IMR-90 (cell line): Measurements from ENCODE around the gene FRMD6. TPM values are rescaled to one million over a fixed set of nuclear protein-coding genes. Genes with fewer than 3 reads are reported as not detected.

Experiments used
- ATAC-seq: fragments of 200-7000 bp; cut with Tn5 transposase; 2 replicates; pipeline ENCODE4 v1.9.1; 2020; ENCODE audit warnings: low read depth, mild to moderate bottlenecking, moderate library complexity
- BruUV-seq: library from RNA; stranded (reverse); fragments of 400-500 nt; replicated peaks from 2 replicates; lab custom pipeline; 2021; lab: Mats Ljungman, UMichigan
- CTCF ChIA-PET: fragments of 300-600 bp; formaldehyde crosslinking; extraction: SDS; loops from one replicate; lab custom pipeline; 2021; ENCODE audit warnings: antibody characterized with exemption; lab: Yijun Ruan, JAX
- POLR2A ChIA-PET: fragments of 300-600 bp; sonication (Branson Sonifier 250); formaldehyde crosslinking; loops from one replicate; lab custom pipeline; 2022; ENCODE audit warnings: antibody characterized with exemption; ENCODE audit not compliant: unreplicated experiment; lab: Charles Lee
- DNase-seq: peaks from one replicate; pipeline ENCODE4 v3.0.0; 2013
- H2AFZ ChIP-seq: replicated peaks from 2 replicates; pipeline ENCODE3; 2013; ENCODE audit warnings: low read length, mild to moderate bottlenecking; ENCODE audit not compliant: poor library complexity
- H2AK5ac ChIP-seq: 2 replicates; pipeline ENCODE4 v1.6.1; 2013; ENCODE audit warnings: low read depth, low read length, inconsistent platforms
- H2AK9ac ChIP-seq: replicated peaks from 2 replicates; pipeline ENCODE3; 2013; ENCODE audit warnings: mild to moderate bottlenecking, low read depth, low read length, moderate library complexity; ENCODE audit not compliant: poor library complexity
- H2BK120ac ChIP-seq: 2 replicates; pipeline ENCODE4 v1.6.1; 2013; ENCODE audit warnings: low read depth, low read length, inconsistent platforms
- H2BK15ac ChIP-seq: 3 replicates; pipeline ENCODE4 v1.6.1; 2013; ENCODE audit warnings: low read depth, low read length, inconsistent platforms
- H2BK20ac ChIP-seq: 2 replicates; pipeline ENCODE4 v1.6.1; 2013; ENCODE audit warnings: low read depth, mild to moderate bottlenecking, inconsistent platforms, low read length, moderate library complexity
- H2BK5ac ChIP-seq: 2 replicates; pipeline ENCODE4 v1.6.1; 2013; ENCODE audit warnings: mild to moderate bottlenecking, low read depth, low read length, inconsistent platforms; ENCODE audit not compliant: poor library complexity, severe bottlenecking
- H3K14ac ChIP-seq: replicated peaks from 2 replicates; pipeline ENCODE4 v1.6.1; 2013; ENCODE audit warnings: low read depth, low read length, inconsistent platforms
- H3K18ac ChIP-seq: 2 replicates; pipeline ENCODE4 v1.6.1; 2013; ENCODE audit warnings: low read depth, low read length, control low read depth
- H3K23ac ChIP-seq: 2 replicates; pipeline ENCODE4 v1.6.1; 2013; ENCODE audit warnings: low read depth, low read length, inconsistent platforms
- H3K27ac ChIP-seq: 2 replicates; pipeline ENCODE4 v1.5.1; 2013; ENCODE audit warnings: mild to moderate bottlenecking, control low read depth, low read length; ENCODE audit not compliant: insufficient read depth
- H3K27me3 ChIP-seq: 2 replicates; pipeline ENCODE4 v1.6.1; 2013; ENCODE audit warnings: low read length; ENCODE audit not compliant: control insufficient read depth, insufficient read depth
- H3K36me3 ChIP-seq: 2 replicates; pipeline ENCODE4 v1.6.1; 2013; ENCODE audit warnings: low read length, mixed read lengths; ENCODE audit not compliant: control insufficient read depth, insufficient read depth
- H3K4ac ChIP-seq: 2 replicates; pipeline ENCODE4 v1.6.1; 2013; ENCODE audit warnings: low read depth, low read length, inconsistent platforms
- H3K4me1 ChIP-seq: 2 replicates; pipeline ENCODE4 v1.6.1; 2013; ENCODE audit warnings: low read length, mixed read lengths; ENCODE audit not compliant: control insufficient read depth, insufficient read depth
- H3K4me2 ChIP-seq: 2 replicates; pipeline ENCODE4 v1.6.1; 2013; ENCODE audit warnings: low read depth, mild to moderate bottlenecking, control low read depth, low read length, moderate library complexity
- H3K4me3 ChIP-seq: 2 replicates; pipeline ENCODE4 v1.5.1; 2013; ENCODE audit warnings: low read depth, mild to moderate bottlenecking, control low read depth, low read length, moderate library complexity; ENCODE audit not compliant: insufficient read depth
- H3K56ac ChIP-seq: 2 replicates; pipeline ENCODE4 v1.6.1; 2013; ENCODE audit warnings: low read length, inconsistent platforms; ENCODE audit not compliant: insufficient read depth; ENCODE audit errors: extremely low read depth
- H3K79me1 ChIP-seq, 2 experiments: 2 replicates each; pipeline ENCODE4 v1.6.1; 2013; ENCODE audit warnings: low read length in 2 of 2, inconsistent platforms in 1 of 2, low read depth in 1 of 2
- H3K9ac ChIP-seq: 2 replicates; pipeline ENCODE4 v1.6.1; 2013; ENCODE audit warnings: low read depth, low read length, control low read depth
- H3K9me1 ChIP-seq: 2 replicates; pipeline ENCODE4 v1.6.1; 2013; ENCODE audit warnings: low read length, inconsistent platforms; ENCODE audit not compliant: insufficient read depth
- H3K9me3 ChIP-seq: 2 replicates; pipeline ENCODE4 v1.6.1; 2013; ENCODE audit warnings: low read length; ENCODE audit not compliant: control insufficient read depth, insufficient read depth
- H4K20me1 ChIP-seq: 2 replicates; pipeline ENCODE4 v1.6.1; 2013; ENCODE audit warnings: low read length, inconsistent platforms; ENCODE audit not compliant: insufficient read depth
- H4K5ac ChIP-seq: 2 replicates; pipeline ENCODE4 v1.6.1; 2013; ENCODE audit warnings: mild to moderate bottlenecking, low read depth, low read length, control low read depth
- H4K8ac ChIP-seq, 2 experiments: 2 replicates each; pipeline ENCODE4 v1.6.1; 2013; ENCODE audit warnings: low read depth in 2 of 2, low read length in 2 of 2, control low read depth in 1 of 2, inconsistent platforms in 1 of 2
- H4K91ac ChIP-seq: 2 replicates; pipeline ENCODE4 v1.6.1; 2013; ENCODE audit warnings: low read depth, low read length, inconsistent platforms; ENCODE audit not compliant: insufficient read depth
- BHLHE40 ChIP-seq: fragments of 150-350 bp; IDR thresholded peaks from 2 replicates; pipeline ENCODE4 v1.6.1; 2016; ENCODE audit warnings: mild to moderate bottlenecking, low read depth, low read length
- CEBPB ChIP-seq: IDR thresholded peaks from 2 replicates; pipeline ENCODE4 v1.6.1; 2012; ENCODE audit warnings: low read depth, low read length, improper control_type of control experiment
- CHD1 ChIP-seq: IDR thresholded peaks from 2 replicates; pipeline ENCODE4 v1.6.1; 2012; ENCODE audit warnings: low read depth, low read length, improper control_type of control experiment
- FOS ChIP-seq: fragments of 150-350 bp; IDR thresholded peaks from 2 replicates; pipeline ENCODE4 v1.6.1; 2016; ENCODE audit warnings: low read depth, low read length
- MAZ ChIP-seq: IDR thresholded peaks from 2 replicates; pipeline ENCODE4 v1.6.1; 2012; ENCODE audit warnings: low read depth, mild to moderate bottlenecking, low read length, improper control_type of control experiment, moderate library complexity, borderline replicate concordance
- MXI1 ChIP-seq: IDR thresholded peaks from 2 replicates; pipeline ENCODE4 v1.6.1; 2012; ENCODE audit warnings: low read depth, mild to moderate bottlenecking, low read length, moderate library complexity, borderline replicate concordance
- NFE2L2 ChIP-seq: fragments of 150-350 bp; IDR thresholded peaks from 2 replicates; pipeline ENCODE4 v1.6.1; 2016; ENCODE audit warnings: low read depth, mild to moderate bottlenecking, low read length
- RAD21 ChIP-seq: IDR thresholded peaks from 2 replicates; pipeline ENCODE4 v1.6.1; 2012; ENCODE audit warnings: low read length, improper control_type of control experiment
- RCOR1 ChIP-seq: IDR thresholded peaks from 2 replicates; pipeline ENCODE4 v1.6.1; 2012; ENCODE audit warnings: mild to moderate bottlenecking, low read length, improper control_type of control experiment; ENCODE audit not compliant: insufficient replicate concordance
- RFX5 ChIP-seq: IDR thresholded peaks from 2 replicates; pipeline ENCODE4 v1.8.0; 2012; ENCODE audit warnings: low read depth, mild to moderate bottlenecking, low read length, moderate library complexity
- SMC3 ChIP-seq: fragments of 150-350 bp; IDR thresholded peaks from 2 replicates; pipeline ENCODE4 v1.6.1; 2016; ENCODE audit warnings: low read depth, mild to moderate bottlenecking, antibody characterized with exemption, low read length, moderate library complexity
- WGBS, 2 experiments: methylation state at CpG; one replicate each; pipeline versions ENCODE4 v1.1.5 to v1.1.7; 2013; ENCODE audit warnings: missing lambda C conversion rate in 2 of 2; ENCODE audit not compliant: insufficient read length in 1 of 2; ENCODE audit errors: extremely low coverage in 2 of 2; 5-methylcytosine and 5-hydroxymethylcytosine counted together
- dilution Hi-C: fragments of 300-500 bp; cut with HindIII; formaldehyde crosslinking; loops from one replicate; pipeline ENCODE4 v1.14.3; 2018; ENCODE audit warnings: low sequenced_read_pairs; ENCODE audit not compliant: unreplicated experiment
- in situ Hi-C: fragments of 300-500 bp; cut with MboI; formaldehyde crosslinking; loops from 3 replicates; pipeline ENCODE4 v1.14.3; 2019; ENCODE audit warnings: low sequenced_read_pairs, inconsistent platforms, mixed read lengths
- intact Hi-C: fragments of 100-400 bp; cut with micrococcal nuclease; formaldehyde crosslinking; loops from 2 replicates; pipeline ENCODE4 v1.10.0; 2022
- polyA plus RNA-seq, 3 experiments: library from polyadenylated mRNA; depleted of rRNA; stranded (reverse); fragments of >200 nt; gene quantifications; 2 replicates each; pipeline ENCODE4 v1.2.3, GENCODE V29; 2012; ENCODE audit warnings: low replicate concordance in 1 of 3
- total RNA-seq: library from RNA; depleted of rRNA; stranded (reverse); fragments of >200 nt; gene quantifications from 2 replicates; pipeline ENCODE4 v1.2.3, GENCODE V29; 2012

The FRMD6 gene
- total and polyA plus RNA-seq, 2 of the 4 experiments (the other 2 are of a cell fraction), result 243 to 682 TPM

DNA sequence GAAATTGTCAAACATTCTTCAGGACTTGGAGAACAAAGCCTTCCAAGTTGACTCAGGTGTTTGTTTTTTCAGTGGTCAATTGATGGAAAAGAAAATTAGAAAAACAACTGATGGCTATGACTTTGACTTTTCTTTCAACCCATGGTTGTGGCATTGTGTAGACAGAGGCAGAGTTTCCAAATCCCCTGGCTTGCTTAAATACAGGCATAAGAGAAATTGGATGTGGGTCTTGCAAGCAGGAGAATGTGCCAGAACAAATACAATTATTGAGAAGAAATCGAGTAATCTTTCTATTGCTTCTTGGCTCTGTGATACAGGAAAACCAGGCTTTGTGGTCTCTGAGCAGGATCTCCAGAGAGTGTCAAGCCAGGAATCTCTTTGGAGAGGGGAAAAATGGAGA, 40.9 kb upstream of the FRMD6 start:
- H4K20me1 ChIP-seq, result no peaks in the 10 kb centered on the region
- peaks cover 21% of the 10 kb centered on the region for H3K4me1 ChIP-seq
- no peak overlapping the region for H3K4me2 ChIP-seq
- H3K79me1 ChIP-seq, result peaks cover 4 to 25% of the 10 kb centered on the region in 2 experiments; a peak in 2 of 4 replicates
- H3K4me3 ChIP-seq, result no peak overlapping the region
- no peak overlapping the region for H3K4ac ChIP-seq
- no peak overlapping the region for H2BK120ac ChIP-seq
- H4K8ac ChIP-seq, result no peak overlapping the region
- dilution Hi-C loops, result no loop called here
- intact Hi-C loops, result no loop called here
- no peak overlapping the region for H4K5ac ChIP-seq
- H2AK9ac ChIP-seq, result no peak overlapping the region
- BruUV-seq, result no TSS peak
- TF ChIP-seq BHLHE40 (no peak), MAZ (no peak), CHD1 (no peak), CEBPB (no peak), RAD21 (no peak), FOS (no peak), SMC3 (no peak), RFX5 (no peak), MXI1 (no peak), RCOR1 (no peak), NFE2L2 (no peak)
- no peaks in the 10 kb centered on the region for H3K36me3 ChIP-seq
- in situ Hi-C loops, result no loop called here
- H3K9me3 ChIP-seq, result no peaks in the 10 kb centered on the region
- H2AFZ ChIP-seq, result no peak overlapping the region
- H3K56ac ChIP-seq, result no peak overlapping the region
- H3K23ac ChIP-seq, result no peak overlapping the region
- no peak overlapping the region for H2AK5ac ChIP-seq
- peaks cover 9% of the 10 kb centered on the region for H3K9me1 ChIP-seq
- no peak overlapping the region for H3K9ac ChIP-seq
- no peak overlapping the region for H3K14ac ChIP-seq
- no peak for DNase-seq
- POLR2A ChIA-PET, result no interaction called here
- no peak overlapping the region for H4K91ac ChIP-seq
- H3K27me3 ChIP-seq, result no peaks in the 10 kb centered on the region
- WGBS, 2 experiments, result 86% methylated on average over 1 of the region's 1 CpG; no CpG with 5 or more reads in 1 of the 2 experiments
- no peak overlapping the region for H2BK20ac ChIP-seq
- H3K18ac ChIP-seq, result no peak overlapping the region
- no peak for ATAC-seq
- H3K27ac ChIP-seq, result no peak overlapping the region
- H2BK15ac ChIP-seq, result no peak overlapping the region
- H2BK5ac ChIP-seq, result no peak overlapping the region
- CTCF ChIA-PET, result interaction anchor here (0.6 kb wide), 1 partner anchor 655 kb away, joined by 4 read pairs; no protein-coding TSS in a partner anchor
